ENCODE measurements around the gene PLEKHN1. TPM values are rescaled to one million over a fixed set of nuclear protein-coding genes. Genes with fewer than 3 reads are reported as not detected.
A peak's percentile ranks its signal among the peaks of the same experiment; 100 is the strongest.

Gene PLEKHN1
- total and polyA plus RNA-seq, 2 donors (not counting 3 experiments of a cell fraction or from before 2014, with no cell fraction given) = 0.29 to 0.88 TPM

- DNase-seq (ENCODE audit: low read depth, low spot score) (no peak), FAIRE-seq (no peak)
- peaks cover 6% of the 10 kb centered on the region for H3K4me1 ChIP-seq (ENCODE audit: control insufficient read depth, extremely low read depth, insufficient read depth, low read length)
- intact Hi-C loops (cut with micrococcal nuclease) = no loop called here
- dilution Hi-C loops (cut with MboI; ENCODE audit: extremely low pct_ligation_motif_present, low sequenced_read_pairs) = no loop called here
- no peak overlapping the region for H3K27ac ChIP-seq (ENCODE audit: insufficient read depth, low read depth, low read length)
- no peak overlapping the region for H3K4me3 ChIP-seq (replicated peaks in 1 of 3; ENCODE audit: insufficient read depth in 1 of 3, low read depth in 1 of 3, low read length in 3 of 3)
- H3K79me2 ChIP-seq (ENCODE audit: control insufficient read depth, insufficient read depth, low read length) = no peaks in the 10 kb centered on the region
- CTCF ChIA-PET = interaction anchor here (1.0 kb wide), 1 partner anchor 41 kb away, joined by 4 read pairs; no protein-coding TSS in a partner anchor
- TF ChIP-seq MAX (IDR thresholded peaks at IDR 0.05; ENCODE audit: insufficient read depth, insufficient read length) (no peak), EZH2 (IDR thresholded peaks at IDR 0.05; ENCODE audit: borderline replicate concordance, low read depth, low read length, severe bottlenecking) (peak; percentile 14)
- no TSS peak for BruUV-seq (replicated peaks)
- POLR2A ChIA-PET = no interaction called here
- no peaks in the 10 kb centered on the region for H4K20me1 ChIP-seq (replicated peaks; ENCODE audit: control insufficient read depth, extremely low read depth, insufficient read depth, low read length)
- no peak overlapping the region for H3K9ac ChIP-seq (replicated peaks; ENCODE audit: extremely low read depth, insufficient read depth, low read length)
- no peak overlapping the region for H3K4me2 ChIP-seq (ENCODE audit: insufficient read depth, low read length)
- H3K9me3 ChIP-seq (replicated peaks; ENCODE audit: control insufficient read depth, insufficient read depth, low read length) = no peaks in the 10 kb centered on the region
- peaks cover 2% of the 10 kb centered on the region in 2 experiments for H3K27me3 ChIP-seq (ENCODE audit: control insufficient read depth in 2 of 2, insufficient read depth in 2 of 2, low read length in 2 of 2)
- H3K9me1 ChIP-seq (replicated peaks; ENCODE audit: control insufficient read depth, extremely low read depth, insufficient read depth, low read length) = no peaks in the 10 kb centered on the region
- no peaks in the 10 kb centered on the region for H3K36me3 ChIP-seq (ENCODE audit: control insufficient read depth in 2 of 2, extremely low read depth in 1 of 2, insufficient read depth in 2 of 2, low read length in 2 of 2)
- no peak overlapping the region for H2AFZ ChIP-seq (ENCODE audit: low read depth, low read length)
These were observed 4.9 kb downstream of the PLEKHN1 start for GRCh38 chr1:970973-971730.

DNA sequence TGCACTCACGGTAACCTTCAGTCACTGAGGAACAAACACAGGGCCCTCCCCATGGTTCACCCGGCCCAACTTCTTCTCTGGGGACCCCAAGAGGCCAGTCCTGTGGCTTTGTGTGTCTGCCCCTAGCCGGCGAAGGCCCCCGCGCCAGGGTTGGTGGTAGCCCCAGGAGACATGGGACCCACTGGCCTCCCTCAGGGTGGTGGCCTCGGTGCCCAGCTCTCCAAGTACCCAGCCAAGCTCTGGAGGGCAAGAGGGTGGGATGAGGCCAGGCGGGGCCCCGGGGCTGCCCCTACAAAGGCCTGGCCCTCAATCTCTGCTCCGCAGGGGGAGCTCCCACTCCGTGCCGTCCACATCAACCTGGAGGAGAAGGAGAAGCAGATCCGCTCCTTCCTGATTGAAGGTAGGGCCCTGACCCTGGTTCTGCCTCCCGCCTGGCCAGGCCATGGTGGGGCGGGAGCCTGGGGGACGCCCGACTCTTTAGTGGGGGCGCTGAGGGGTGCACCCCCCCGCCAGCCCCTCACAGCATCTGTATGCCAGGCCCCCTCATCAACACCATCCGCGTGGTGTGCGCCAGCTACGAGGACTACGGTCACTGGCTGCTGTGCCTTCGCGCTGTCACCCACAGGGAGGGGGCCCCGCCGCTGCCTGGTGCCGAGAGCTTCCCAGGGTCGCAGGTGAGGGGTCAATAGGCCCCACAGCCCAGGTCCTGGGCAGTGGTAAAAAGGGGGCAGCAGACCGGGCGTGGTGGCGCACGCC, 5.6 kb downstream of the PLEKHN1 start:
- no peak for FAIRE-seq
- CTCF ChIA-PET = no interaction called here
- TF ChIP-seq MAX (IDR thresholded peaks at IDR 0.05; ENCODE audit: insufficient read depth, insufficient read length) (no peak), FOS (IDR thresholded peaks at IDR 0.05; ENCODE audit: borderline replicate concordance, insufficient read depth, low read length) (no peak), MYC (IDR thresholded peaks at IDR 0.05; ENCODE audit: low read depth, low read length) (no peak), JUN (IDR thresholded peaks at IDR 0.05; ENCODE audit: borderline replicate concordance, insufficient read depth, insufficient read length, low read depth) (no peak), POLR2AphosphoS5 (IDR thresholded peaks at IDR 0.05; ENCODE audit: insufficient read depth, low read depth, low read length) (no peak), EZH2 (IDR thresholded peaks at IDR 0.05; ENCODE audit: borderline replicate concordance, low read depth, low read length, severe bottlenecking) (no peak), GATA2 (IDR thresholded peaks at IDR 0.05; ENCODE audit: insufficient read depth, insufficient read length, low read depth, low read length) (no peak), CTCF (IDR thresholded peaks at IDR 0.05; ENCODE audit: extremely low read depth in 1 of 2, insufficient read depth in 1 of 2, low read depth in 1 of 2, low read length in 2 of 2) (no peak), POLR2A (IDR thresholded peaks at IDR 0.05; ENCODE audit: low read depth, low read length) (no peak)

More for the DNA sequence above, 5.6 kb downstream of the PLEKHN1 start:
- Histone ChIP-seq H3K4me1 (ENCODE audit: control insufficient read depth, extremely low read depth, insufficient read depth, low read length) (no peaks in the 10 kb centered on the region), H3K9me3 (replicated peaks; ENCODE audit: control insufficient read depth, insufficient read depth, low read length) (no peaks in the 10 kb centered on the region), H3K4me3 (replicated peaks in 1 of 3; ENCODE audit: insufficient read depth in 1 of 3, low read depth in 1 of 3, low read length in 3 of 3) (no peak overlapping the region), H3K27ac (ENCODE audit: insufficient read depth, low read depth, low read length) (no peak overlapping the region), H3K36me3 (ENCODE audit: control insufficient read depth in 2 of 2, extremely low read depth in 1 of 2, insufficient read depth in 2 of 2, low read length in 2 of 2) (no peaks in the 10 kb centered on the region), H3K27me3 (ENCODE audit: control insufficient read depth in 2 of 2, insufficient read depth in 2 of 2, low read length in 2 of 2) (peaks cover 2% of the 10 kb centered on the region in 2 experiments), H3K9me1 (replicated peaks; ENCODE audit: control insufficient read depth, extremely low read depth, insufficient read depth, low read length) (no peaks in the 10 kb centered on the region), H3K79me2 (ENCODE audit: control insufficient read depth, insufficient read depth, low read length) (no peaks in the 10 kb centered on the region), H3K4me2 (ENCODE audit: insufficient read depth, low read length) (no peak overlapping the region), H2AFZ (ENCODE audit: low read depth, low read length) (no peak overlapping the region), H4K20me1 (replicated peaks; ENCODE audit: control insufficient read depth, extremely low read depth, insufficient read depth, low read length) (no peaks in the 10 kb centered on the region), H3K9ac (replicated peaks; ENCODE audit: extremely low read depth, insufficient read depth, low read length) (no peak overlapping the region)
- POLR2A ChIA-PET = no interaction called here
- BruUV-seq (replicated peaks) = no TSS peak
- DNase-seq (ENCODE audit: low read depth, low spot score) = no peak
- intact Hi-C loops (cut with micrococcal nuclease) (no loop called here), dilution Hi-C loops (cut with MboI; ENCODE audit: extremely low pct_ligation_motif_present, low sequenced_read_pairs) (no loop called here)

Data from endothelial cell of umbilical vein (primary cell).